Endothelial cell (in vitro differentiated cells): Measurements from ENCODE around the gene NHLRC3. TPM values are rescaled to one million over a fixed set of nuclear protein-coding genes. Genes with fewer than 3 reads are reported as not detected.

ENCODE experiments used
- DNase-seq: peaks from one replicate; pipeline ENCODE4 v3.0.0; 2021; ENCODE audit warnings: low spot score
- H3K27ac Mint-ChIP-seq: one replicate; pipeline ENCODE4 v1.8.0; 2021; ENCODE audit warnings: mixed read lengths, inconsistent platforms; ENCODE audit not compliant: unreplicated experiment
- H3K27me3 Mint-ChIP-seq: one replicate; pipeline ENCODE4 v1.8.0; 2021; ENCODE audit warnings: mild to moderate bottlenecking, moderate library complexity, mixed read lengths, inconsistent platforms; ENCODE audit not compliant: unreplicated experiment
- H3K36me3 Mint-ChIP-seq: one replicate; pipeline ENCODE4 v1.8.0; 2021; ENCODE audit warnings: mild to moderate bottlenecking, low read depth, mixed read lengths, inconsistent platforms; ENCODE audit not compliant: unreplicated experiment
- H3K4me1 Mint-ChIP-seq: one replicate; pipeline ENCODE4 v1.8.0; 2021; ENCODE audit warnings: mild to moderate bottlenecking, mixed read lengths, inconsistent platforms; ENCODE audit not compliant: unreplicated experiment
- H3K4me3 Mint-ChIP-seq: one replicate; pipeline ENCODE4 v1.8.0; 2021; ENCODE audit warnings: mild to moderate bottlenecking, mixed read lengths, inconsistent platforms; ENCODE audit not compliant: unreplicated experiment
- H3K9me3 Mint-ChIP-seq: one replicate; pipeline ENCODE4 v1.8.0; 2021; ENCODE audit warnings: mixed read lengths, inconsistent platforms; ENCODE audit not compliant: unreplicated experiment
- total RNA-seq: library from RNA; stranded (reverse); fragmentation: NEBNext Ultra II Directional; extraction: Animal tissue kit (Norgen Biotek cat#: 25700); gene quantifications from one replicate; pipeline ENCODE4 v1.2.1, GENCODE V29; 2021; ENCODE audit not compliant: unreplicated experiment
- TF ChIP-seq, protein P1 (sequence below): fragments of 200-600 bp; sonication (generic); IDR thresholded peaks from one replicate; pipeline ENCODE4 v1.5.0; 2021; ENCODE audit warnings: antibody characterized with exemption; ENCODE audit not compliant: unreplicated experiment

Gene NHLRC3
- total RNA-seq, 1 donor from 2014 or later, result 26.9 TPM

DNA sequence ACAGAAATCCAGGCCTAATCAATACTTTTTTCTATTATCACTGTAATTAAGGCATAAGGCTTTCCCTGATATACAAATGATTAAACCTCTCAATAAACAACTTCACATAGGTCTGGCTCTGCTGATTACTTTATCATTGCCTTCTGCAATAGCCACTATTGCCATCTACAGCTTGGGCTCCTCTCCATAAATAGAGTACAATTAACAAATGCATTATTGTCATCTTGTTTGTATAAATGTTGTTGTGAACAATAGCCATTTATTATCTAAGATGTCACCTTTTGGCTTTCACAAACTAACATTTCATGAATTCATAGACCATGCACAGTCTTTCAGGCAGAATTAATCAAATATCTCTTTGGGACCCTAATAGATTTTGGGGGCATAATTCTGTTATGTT lies 53.3 kb downstream of the NHLRC3 start:
- DNase-seq, result no peak
- no peaks in the 10 kb centered on the region for H3K9me3 Mint-ChIP-seq
- H3K36me3 Mint-ChIP-seq, result no peaks in the 10 kb centered on the region
- no peak overlapping the region for H3K27ac Mint-ChIP-seq
- no peaks in the 10 kb centered on the region for H3K4me1 Mint-ChIP-seq
- no peak overlapping the region for H3K4me3 Mint-ChIP-seq
- peaks cover 2% of the 10 kb centered on the region for H3K27me3 Mint-ChIP-seq
- TF ChIP-seq, protein P1, sequence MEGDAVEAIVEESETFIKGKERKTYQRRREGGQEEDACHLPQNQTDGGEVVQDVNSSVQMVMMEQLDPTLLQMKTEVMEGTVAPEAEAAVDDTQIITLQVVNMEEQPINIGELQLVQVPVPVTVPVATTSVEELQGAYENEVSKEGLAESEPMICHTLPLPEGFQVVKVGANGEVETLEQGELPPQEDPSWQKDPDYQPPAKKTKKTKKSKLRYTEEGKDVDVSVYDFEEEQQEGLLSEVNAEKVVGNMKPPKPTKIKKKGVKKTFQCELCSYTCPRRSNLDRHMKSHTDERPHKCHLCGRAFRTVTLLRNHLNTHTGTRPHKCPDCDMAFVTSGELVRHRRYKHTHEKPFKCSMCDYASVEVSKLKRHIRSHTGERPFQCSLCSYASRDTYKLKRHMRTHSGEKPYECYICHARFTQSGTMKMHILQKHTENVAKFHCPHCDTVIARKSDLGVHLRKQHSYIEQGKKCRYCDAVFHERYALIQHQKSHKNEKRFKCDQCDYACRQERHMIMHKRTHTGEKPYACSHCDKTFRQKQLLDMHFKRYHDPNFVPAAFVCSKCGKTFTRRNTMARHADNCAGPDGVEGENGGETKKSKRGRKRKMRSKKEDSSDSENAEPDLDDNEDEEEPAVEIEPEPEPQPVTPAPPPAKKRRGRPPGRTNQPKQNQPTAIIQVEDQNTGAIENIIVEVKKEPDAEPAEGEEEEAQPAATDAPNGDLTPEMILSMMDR, result no peak

DNA sequence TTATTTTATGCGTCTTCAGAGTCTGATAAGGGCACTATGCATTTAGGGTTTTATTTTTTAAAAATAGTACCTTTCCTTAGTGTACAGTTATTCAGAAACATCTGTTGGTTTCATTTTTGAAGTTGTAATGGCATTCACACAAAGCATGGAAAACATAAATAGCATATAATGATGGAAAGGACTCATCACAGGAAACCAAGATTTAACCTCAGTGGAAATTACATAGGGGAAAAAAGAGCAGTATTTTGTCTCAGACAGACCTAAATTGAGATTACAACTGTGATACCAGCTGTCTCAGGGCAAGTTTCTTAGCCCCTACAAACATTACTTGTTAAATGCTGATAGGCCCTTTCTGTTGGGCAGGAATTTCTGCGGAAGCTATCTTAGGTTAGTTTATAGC lies 57.2 kb downstream of the NHLRC3 start:
- H3K4me1 Mint-ChIP-seq, result no peaks in the 10 kb centered on the region
- H3K9me3 Mint-ChIP-seq, result no peaks in the 10 kb centered on the region

DNA sequence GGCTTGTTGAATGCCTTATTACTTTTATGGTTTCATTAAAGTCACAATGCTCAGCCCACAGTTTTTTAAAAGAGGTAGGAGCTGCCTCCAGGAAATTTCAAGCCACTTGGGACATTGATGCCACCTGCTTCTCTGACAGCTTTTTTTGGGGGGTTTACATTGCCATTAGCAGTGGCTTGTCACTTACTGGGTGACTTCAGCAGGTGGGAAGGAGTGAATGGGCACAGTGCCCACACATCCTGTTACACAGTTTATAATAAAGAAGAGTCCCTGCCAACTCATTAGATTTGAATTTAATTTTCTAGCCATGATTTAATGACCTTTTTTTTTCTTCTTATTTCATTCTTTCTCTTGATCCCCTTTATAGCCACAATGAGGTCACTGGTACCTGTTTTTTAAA lies 61.0 kb downstream of the NHLRC3 start:
- Mint-ChIP-seq H3K4me1 (peaks cover 17% of the 10 kb centered on the region), H3K9me3 (no peaks in the 10 kb centered on the region), H3K27ac (no peak overlapping the region), H3K36me3 (no peaks in the 10 kb centered on the region), H3K4me3 (no peak overlapping the region), H3K27me3 (peaks cover 2% of the 10 kb centered on the region)
- no peak for DNase-seq
- TF ChIP-seq, protein P1, result no peak

More for the DNA sequence above, 57.2 kb downstream of the NHLRC3 start:
- Mint-ChIP-seq H3K36me3 (no peaks in the 10 kb centered on the region), H3K4me3 (no peak overlapping the region), H3K27ac (no peak overlapping the region), H3K27me3 (peaks cover 2% of the 10 kb centered on the region)
- DNase-seq, result no peak
- TF ChIP-seq, protein P1, result no peak

Other genes starting within 250 kb of the NHLRC3 start
- 0.18 TPM for gene STOML3, start 47.6 kb upstream of the NHLRC3 start, total RNA-seq
- gene PROSER1, start 367 bp upstream of the NHLRC3 start, total RNA-seq, result 61.3 TPM